GM18867 (cell line): ENCODE results near the gene KLHL12.

Experiments
- ATAC-seq: cut with Tn5 transposase; IDR thresholded peaks from one replicate; pipeline ENCODE4 v1.9.1; 2021; ENCODE audit warnings: mild to moderate bottlenecking, moderate library complexity; ENCODE audit not compliant: unreplicated experiment

The KLHL12 gene

GRCh38 chr1:202844259-202844658 is 82.8 kb downstream of the KLHL12 start:
- ATAC-seq: no peak

- ATAC-seq: no peak
These were observed 84.0 kb downstream of the KLHL12 start for GRCh38 chr1:202843081-202843480.
